ENCODE measurements around the gene KRT27.

GRCh38 chr17:40775945-40776344 lies 6.4 kb downstream of the KRT27 start:
- TF ChIP-seq CTCF (conservative IDR thresholded peaks at IDR 0.05; ENCODE audit: low read depth, low read length) (no peak), EZH2phosphoT487 (IDR thresholded peaks at IDR 0.05; ENCODE audit: borderline replicate concordance, low read length) (no peak), EZH2 (IDR thresholded peaks at IDR 0.05; ENCODE audit: low read length, unreplicated experiment) (no peak)

All from PC-3 (cell line).